GM21717 (cell line): ENCODE measurements around the gene KCNH6.

ENCODE experiments used
- ATAC-seq: cut with Tn5 transposase; IDR thresholded peaks from one replicate; pipeline ENCODE4 v1.9.1; 2021; ENCODE audit warnings: mild to moderate bottlenecking, moderate library complexity; ENCODE audit not compliant: unreplicated experiment

The KCNH6 gene

DNA sequence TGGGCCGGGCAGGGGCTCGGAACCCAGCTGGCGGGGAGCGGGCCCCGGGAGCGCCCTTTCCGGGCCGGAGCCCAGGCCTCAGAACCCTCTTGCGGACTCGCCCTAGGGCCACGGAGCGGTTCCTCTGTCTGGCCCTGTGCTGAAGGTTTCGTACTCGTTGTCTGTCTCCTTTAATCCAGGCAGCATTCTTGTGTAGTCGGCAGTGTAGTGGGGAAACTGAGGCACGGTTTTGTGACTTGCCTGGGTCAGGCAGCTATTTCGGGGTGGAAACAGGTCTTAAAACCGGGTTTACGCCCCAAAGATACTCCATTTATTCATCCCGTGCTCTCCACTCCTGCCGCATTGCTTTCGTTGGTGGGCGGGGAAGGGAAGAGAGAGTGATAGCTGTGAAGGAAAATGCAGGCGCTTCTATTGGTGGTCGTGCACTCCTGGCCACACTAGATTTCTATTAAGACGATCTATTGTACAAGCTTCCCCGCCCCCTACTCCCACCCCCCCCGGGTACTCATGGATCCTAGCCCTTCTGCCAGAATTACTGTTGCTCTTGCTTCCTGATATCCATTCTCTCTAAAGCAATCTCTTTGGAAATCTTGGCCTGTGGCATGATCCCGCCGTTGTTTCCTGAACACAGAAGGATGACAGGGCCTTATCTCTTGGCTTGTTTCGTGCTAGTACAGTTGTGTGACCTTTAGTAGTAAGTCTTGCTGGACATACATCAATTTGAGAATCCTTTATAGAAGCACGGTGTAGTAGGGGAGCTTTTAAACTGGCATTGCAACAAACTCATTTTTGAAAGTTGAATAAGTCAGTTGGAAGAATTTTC is 27.9 kb downstream of the KCNH6 start:
- ATAC-seq, result peak; percentile 11

DNA sequence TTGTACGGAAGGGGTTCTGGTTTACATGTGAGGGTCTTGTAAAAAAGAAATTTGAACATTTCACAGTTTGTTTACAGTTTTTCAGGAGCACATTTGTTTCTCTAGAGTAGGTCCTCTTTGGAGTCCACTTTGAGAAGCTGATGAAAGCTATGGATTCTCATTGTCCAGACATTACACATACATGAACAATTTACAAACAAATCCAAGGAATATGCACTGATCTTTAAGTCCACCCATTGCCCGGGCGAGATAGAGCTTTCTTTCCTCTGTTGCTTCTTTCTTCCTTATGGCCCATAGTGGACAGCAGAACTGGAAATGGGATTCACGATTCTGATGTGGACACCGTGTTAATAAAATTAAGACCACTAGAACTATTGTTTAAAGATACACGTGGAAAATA is 29.1 kb downstream of the KCNH6 start:
- ATAC-seq, result no peak

GRCh38 chr17:63555500-63556156 is 32.5 kb downstream of the KCNH6 start:
- ATAC-seq, result no peak

- ATAC-seq, result no peak
Measured at GRCh38 chr17:63557416-63557815, 34.3 kb downstream of the KCNH6 start.

GRCh38 chr17:63558441-63558840 is 35.3 kb downstream of the KCNH6 start:
- ATAC-seq, result no peak

DNA sequence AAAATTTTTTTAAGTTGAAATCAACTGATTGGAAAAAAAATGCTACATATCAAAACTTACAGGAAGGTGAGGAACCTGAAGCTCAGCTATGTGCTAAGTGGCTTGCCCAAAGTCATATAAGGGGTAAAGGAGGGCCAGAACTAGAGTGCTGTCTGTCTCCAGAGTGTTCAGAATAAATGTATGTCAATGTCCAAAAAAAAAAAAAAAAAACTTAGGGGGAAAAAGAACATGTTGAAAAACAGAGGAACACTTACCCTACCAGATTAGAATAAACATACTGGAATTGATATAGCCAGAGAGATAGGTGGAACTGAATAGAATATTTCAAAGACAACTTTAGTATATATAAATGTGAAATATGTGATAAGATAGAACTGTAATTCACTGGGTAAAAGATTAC is 38.7 kb downstream of the KCNH6 start:
- no peak for ATAC-seq

DNA sequence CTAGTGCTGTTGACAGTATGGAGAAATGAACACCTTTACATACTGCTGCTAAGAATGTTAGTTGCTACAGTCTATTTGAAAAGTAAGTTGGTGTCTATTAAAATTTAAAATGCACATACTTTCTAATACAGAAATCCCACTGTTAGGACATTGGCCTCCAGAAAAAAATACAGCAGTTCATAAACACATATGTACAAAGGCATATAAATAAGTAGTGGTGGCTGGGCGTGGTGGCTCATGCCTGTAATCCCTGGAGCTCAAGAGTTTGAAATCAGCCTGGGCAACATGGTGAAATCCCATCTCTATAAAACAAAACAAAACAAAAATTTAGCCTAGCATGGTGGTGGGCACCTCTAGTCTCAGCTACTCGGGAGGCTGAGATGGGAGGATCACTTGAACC is 40.2 kb downstream of the KCNH6 start:
- no peak for ATAC-seq

DNA sequence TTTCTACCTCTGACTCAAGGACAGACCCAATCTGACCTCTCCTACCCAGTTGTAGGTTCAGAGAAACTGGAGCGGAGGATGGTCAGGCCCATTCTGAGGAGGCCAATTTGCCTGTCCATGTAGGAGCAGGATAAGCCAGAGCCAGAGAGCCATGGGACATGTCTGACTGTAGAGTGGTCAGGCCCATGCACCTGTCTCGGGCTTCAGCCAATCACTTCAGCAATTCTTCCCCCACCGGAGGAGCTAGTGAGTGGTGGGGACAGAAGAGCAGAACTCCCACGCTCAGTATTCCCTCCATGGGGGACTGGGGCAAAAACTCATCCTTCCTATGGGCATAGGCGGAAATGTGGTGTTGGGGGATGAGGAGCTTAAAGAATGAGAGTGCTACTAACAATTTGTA is 41.4 kb downstream of the KCNH6 start:
- ATAC-seq, result no peak

GRCh38 chr17:63567229-63567628 is 44.1 kb downstream of the KCNH6 start:
- ATAC-seq, result no peak

- ATAC-seq, result no peak
Measured at GRCh38 chr17:63568563-63568962, 45.4 kb downstream of the KCNH6 start.

GRCh38 chr17:63571632-63572310 is 48.6 kb downstream of the KCNH6 start:
- ATAC-seq, result no peak

DNA sequence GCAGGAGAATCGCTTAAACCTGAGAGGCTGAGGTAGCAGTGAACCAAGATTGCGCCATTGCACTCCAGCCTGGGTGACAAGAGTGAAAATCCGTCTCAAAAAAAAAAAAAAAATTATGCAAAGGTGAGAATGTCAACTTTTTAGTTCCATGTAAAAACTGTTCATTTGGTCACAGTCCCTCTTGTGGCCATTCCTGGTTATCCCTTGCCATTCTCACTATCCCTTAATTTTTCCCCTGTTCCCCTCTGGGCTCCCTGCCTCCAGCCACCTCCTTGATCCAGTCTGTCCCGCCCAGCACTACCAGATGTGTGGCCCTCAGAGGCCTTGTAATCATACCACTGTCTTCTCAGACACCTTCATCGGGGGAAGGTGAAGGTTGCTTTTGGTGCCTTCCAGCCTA is 50.5 kb downstream of the KCNH6 start:
- ATAC-seq, result no peak

DNA sequence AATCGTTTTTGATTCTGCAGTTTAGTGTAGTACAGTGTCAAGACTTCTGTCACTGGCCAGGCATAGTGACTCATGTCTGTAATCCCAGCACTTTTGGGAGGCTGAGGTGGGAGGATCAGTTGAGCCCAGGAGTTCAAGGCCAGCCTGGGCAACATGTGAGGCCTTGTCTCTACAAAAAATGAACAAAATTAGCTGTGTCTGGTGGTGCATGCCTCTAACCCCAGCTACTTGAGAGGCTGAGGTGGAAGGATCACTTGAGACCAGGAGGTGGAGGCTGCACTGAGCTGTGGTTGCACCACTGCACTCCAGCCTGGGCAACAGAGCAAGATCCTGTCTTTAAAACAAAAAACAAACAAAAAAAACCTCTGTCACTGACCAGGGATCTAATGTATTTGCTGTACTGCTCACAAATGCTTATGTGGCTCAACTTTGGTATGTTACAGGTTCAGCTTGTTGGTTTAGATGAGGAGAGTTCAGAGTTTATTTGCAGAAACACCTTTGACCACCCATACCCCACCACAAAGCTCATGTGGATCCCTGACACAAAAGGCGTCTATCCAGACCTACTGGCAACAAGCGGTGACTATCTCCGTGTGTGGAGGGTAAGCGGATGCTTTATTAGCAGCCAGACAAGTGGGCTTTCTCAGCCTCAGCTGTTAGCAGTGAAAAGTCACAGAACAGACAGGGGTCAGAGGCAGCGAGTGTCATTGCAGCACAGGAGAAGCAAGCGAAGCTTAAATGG is 55.0 kb downstream of the KCNH6 start:
- ATAC-seq, result no peak

DNA sequence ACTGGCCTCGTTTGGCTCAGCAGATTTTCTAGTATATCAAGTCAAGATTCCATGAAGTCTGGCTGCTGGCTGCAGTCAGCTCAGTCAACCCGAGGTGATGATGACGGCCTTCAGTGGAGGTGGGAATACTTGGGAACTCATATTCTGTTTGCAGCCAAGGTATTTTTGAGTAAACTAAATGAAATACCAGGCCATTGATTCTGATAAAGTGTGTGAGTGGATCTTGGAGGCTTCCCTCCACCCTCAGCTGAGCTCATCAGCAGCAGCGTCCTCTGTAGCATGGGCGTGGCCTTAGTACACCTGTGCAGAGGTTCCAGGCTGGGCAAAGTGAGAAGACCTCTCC is 55.6 kb downstream of the KCNH6 start:
- no peak for ATAC-seq

GRCh38 chr17:63579633-63580032 is 56.5 kb downstream of the KCNH6 start:
- no peak for ATAC-seq

- ATAC-seq, result no peak
Measured at GRCh38 chr17:63587770-63588169, 64.6 kb downstream of the KCNH6 start.

GRCh38 chr17:63588797-63589196 is 65.6 kb downstream of the KCNH6 start:
- no peak for ATAC-seq

GRCh38 chr17:63589646-63590045 is 66.5 kb downstream of the KCNH6 start:
- ATAC-seq, result no peak

DNA sequence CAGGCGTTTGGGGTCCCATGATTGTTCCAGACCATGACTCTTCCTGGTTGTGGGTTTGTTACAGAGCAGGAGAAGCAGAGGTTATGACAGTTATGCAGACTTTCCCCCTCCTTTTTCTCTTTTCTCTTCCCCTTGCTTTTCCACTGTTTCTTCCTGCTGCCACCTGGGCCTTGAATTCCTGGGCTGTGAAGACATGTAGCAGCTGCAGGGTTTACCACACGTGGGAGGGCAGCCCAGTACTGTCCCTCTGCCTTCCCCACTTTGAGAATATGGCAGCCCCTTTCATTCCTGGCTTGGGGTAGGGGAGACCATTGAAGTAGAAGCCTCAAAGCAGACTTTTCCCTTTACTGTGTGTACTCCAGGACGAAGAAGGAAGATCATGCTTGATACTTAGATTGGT is 69.6 kb downstream of the KCNH6 start:
- ATAC-seq, result no peak

DNA sequence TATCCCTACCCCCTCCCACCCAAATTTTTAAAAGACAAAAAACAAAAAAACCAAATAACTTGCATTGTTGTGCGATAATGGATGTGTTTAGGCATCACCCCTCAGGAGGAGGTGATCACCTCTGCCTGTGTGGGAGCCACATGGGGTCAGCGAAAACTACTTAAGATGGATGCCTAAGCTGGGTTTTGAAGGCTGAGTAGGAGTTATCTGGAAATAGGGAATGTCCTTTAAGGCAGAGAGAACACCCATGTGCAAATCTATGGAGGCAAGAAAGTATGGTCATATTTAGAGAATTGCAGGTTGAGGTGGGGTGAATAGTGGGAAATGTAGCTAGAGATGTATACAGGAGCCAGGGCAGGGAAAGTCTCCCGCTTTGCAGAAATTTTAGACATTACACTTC is 72.0 kb downstream of the KCNH6 start:
- ATAC-seq, result no peak
